ENCODE measurements around the gene DNAAF1. TPM values are rescaled to one million over a fixed set of nuclear protein-coding genes. Genes with fewer than 3 reads are reported as not detected.

Gene DNAAF1
- total and polyA plus RNA-seq, 2 of the 4 experiments (the other 2 are of a cell fraction) = 0.05 TPM; not detected in 1

DNA sequence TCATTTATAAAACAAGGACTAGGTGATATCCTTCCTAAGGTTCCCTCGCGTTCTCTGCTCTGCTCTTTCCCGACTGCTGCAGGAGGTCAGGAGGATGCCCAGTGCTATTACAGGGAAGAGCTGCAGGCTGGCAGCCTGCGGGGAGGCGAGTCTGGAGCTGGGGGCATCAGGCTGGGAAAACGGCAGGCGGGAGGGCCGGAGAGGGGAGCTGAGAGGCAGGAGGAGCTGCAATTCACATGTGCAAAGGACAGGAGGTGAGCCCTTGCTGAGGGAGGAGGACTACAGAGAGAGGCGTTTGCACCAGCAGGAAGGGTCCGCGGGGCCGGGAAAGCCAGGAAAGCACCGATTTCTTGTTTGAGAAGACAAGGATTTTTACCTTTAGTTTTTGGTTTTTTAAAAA is 54.0 kb downstream of the DNAAF1 start:
- Histone ChIP-seq H3K14ac (replicated peaks; ENCODE audit: low read depth, low read length) (no peak overlapping the region), H2AFZ (replicated peaks; ENCODE audit: low read length, poor library complexity) (no peak overlapping the region), H3K36me3 (ENCODE audit: control insufficient read depth, insufficient read depth, low read length) (no peaks in the 10 kb centered on the region), H2AK9ac (replicated peaks; ENCODE audit: low read depth, low read length, poor library complexity) (no peak overlapping the region), H3K18ac (ENCODE audit: low read depth, low read length) (no peak overlapping the region), H3K27ac (ENCODE audit: insufficient read depth, low read length) (no peak overlapping the region), H3K4me1 (ENCODE audit: control insufficient read depth, insufficient read depth, low read length) (peaks cover 2% of the 10 kb centered on the region; the same call in 1 of the 2 replicates), H3K79me1 (ENCODE audit: low read depth in 1 of 2, low read length in 2 of 2) (no peaks in the 10 kb centered on the region), H3K9me3 (ENCODE audit: control insufficient read depth, insufficient read depth, low read length) (no peaks in the 10 kb centered on the region), H3K9ac (ENCODE audit: low read depth, low read length) (no peak overlapping the region), H3K4ac (ENCODE audit: low read depth, low read length) (no peak overlapping the region), H3K23ac (ENCODE audit: low read depth, low read length) (no peak overlapping the region), H4K8ac (ENCODE audit: low read depth in 2 of 2, low read length in 2 of 2) (no peak overlapping the region), H3K56ac (ENCODE audit: extremely low read depth, insufficient read depth, low read length) (no peak overlapping the region), H2BK20ac (ENCODE audit: low read depth, low read length) (no peak overlapping the region), H4K20me1 (ENCODE audit: insufficient read depth, low read length) (no peaks in the 10 kb centered on the region; the same call in 1 of the 2 replicates), H3K27me3 (ENCODE audit: control insufficient read depth, insufficient read depth, low read length) (peaks cover 24% of the 10 kb centered on the region), H3K4me2 (ENCODE audit: low read depth, low read length) (no peak overlapping the region), H2BK5ac (ENCODE audit: low read depth, low read length, poor library complexity, severe bottlenecking) (no peak overlapping the region), H3K9me1 (ENCODE audit: insufficient read depth, low read length) (no peaks in the 10 kb centered on the region), H2BK120ac (ENCODE audit: low read depth, low read length) (no peak overlapping the region), H4K91ac (ENCODE audit: insufficient read depth, low read depth, low read length) (no peak overlapping the region), H3K4me3 (ENCODE audit: insufficient read depth, low read depth, low read length) (no peak overlapping the region), H2BK15ac (ENCODE audit: low read depth, low read length) (no peak overlapping the region), H4K5ac (ENCODE audit: low read depth, low read length) (no peak overlapping the region), H2AK5ac (ENCODE audit: low read depth, low read length) (no peak overlapping the region)
- ChIA-PET POLR2A (ENCODE audit: unreplicated experiment) (no interaction called here), CTCF (interaction anchor here (1.9 kb wide), 1 partner anchor 12 kb away, joined by 9 read pairs; the partner anchor contains the start of gene TAF1C)
- in situ Hi-C loops (cut with MboI; ENCODE audit: low sequenced_read_pairs) (no loop called here), dilution Hi-C loops (cut with HindIII; ENCODE audit: low sequenced_read_pairs, unreplicated experiment) (no loop called here), intact Hi-C loops (cut with micrococcal nuclease) (no loop called here)
- no TSS peak for BruUV-seq (replicated peaks)
- ATAC-seq (ENCODE audit: low read depth) (no peak), DNase-seq (no peak)
- 41% methylated on average over 5 of the region's 13 CpGs; no CpG with 5 or more reads in 1 of the 2 experiments for WGBS, 2 experiments (ENCODE audit: extremely low coverage in 2 of 2, insufficient read length in 1 of 2)
- TF ChIP-seq FOS (IDR thresholded peaks at IDR 0.05; ENCODE audit: low read depth, low read length) (no peak), CHD1 (IDR thresholded peaks at IDR 0.05; ENCODE audit: low read depth, low read length) (no peak), SMC3 (IDR thresholded peaks at IDR 0.05; ENCODE audit: low read depth, low read length) (no peak), RCOR1 (IDR thresholded peaks at IDR 0.05; ENCODE audit: insufficient replicate concordance, low read length) (no peak), NFE2L2 (IDR thresholded peaks at IDR 0.05; ENCODE audit: low read depth, low read length) (no peak), MXI1 (IDR thresholded peaks at IDR 0.05; ENCODE audit: borderline replicate concordance, low read depth, low read length) (no peak), CEBPB (IDR thresholded peaks at IDR 0.05; ENCODE audit: low read depth, low read length) (no peak), CTCF (conservative IDR thresholded peaks at IDR 0.05; ENCODE audit: low read depth, low read length) (no peak)
